HepG2 (cell line): ENCODE measurements around the gene GPLD1. TPM values are rescaled to one million over a fixed set of nuclear protein-coding genes. Genes with fewer than 3 reads are reported as not detected.

ENCODE experiments used
- AGO1 ChIP-seq: fragments of 200-400 bp; formaldehyde crosslinking; IDR thresholded peaks from 2 replicates; pipeline ENCODE4 v1.6.1; 2017; ENCODE audit warnings: mild to moderate bottlenecking, low read depth, low read length, moderate library complexity; ENCODE audit not compliant: poor library complexity, severe bottlenecking
- ATAD3A ChIP-seq: sonication (generic); formaldehyde crosslinking; IDR thresholded peaks from 2 replicates; pipeline ENCODE4 v1.4.0; 2020; ENCODE audit warnings: missing genetic modification reagents
- CBX1 ChIP-seq: IDR thresholded peaks from one replicate; pipeline ENCODE4 v1.6.1; 2016; ENCODE audit warnings: antibody characterized with exemption, low read depth
- CCDC6 ChIP-seq: sonication (generic); formaldehyde crosslinking; IDR thresholded peaks from 2 replicates; pipeline ENCODE4 v1.8.1; 2022; ENCODE audit warnings: mild to moderate bottlenecking, missing genetic modification reagents, moderate library complexity
- CENPX ChIP-seq: sonication (generic); formaldehyde crosslinking; IDR thresholded peaks from 2 replicates; pipeline ENCODE4 v1.9.0; 2021; ENCODE audit warnings: mild to moderate bottlenecking, missing genetic modification reagents, moderate library complexity
- LBX2 ChIP-seq: sonication (generic); formaldehyde crosslinking; IDR thresholded peaks from 2 replicates; pipeline ENCODE4 v1.5.0; 2020; ENCODE audit warnings: missing genetic modification reagents, mild to moderate bottlenecking, borderline replicate concordance
- MAF1 ChIP-seq: sonication (generic); formaldehyde crosslinking; IDR thresholded peaks from 2 replicates; pipeline ENCODE4 v1.5.0; 2020; ENCODE audit warnings: missing genetic modification reagents, borderline replicate concordance
- MAFF ChIP-seq: IDR thresholded peaks from 2 replicates; pipeline ENCODE4 v1.6.1; 2011; ENCODE audit warnings: low read depth, low read length, improper control_type of control experiment
- MIER3 ChIP-seq: IDR thresholded peaks from 2 replicates; pipeline ENCODE4 v1.6.1; 2016; ENCODE audit warnings: missing compliant biosample characterization, borderline replicate concordance
- MTERF4 ChIP-seq: sonication (generic); formaldehyde crosslinking; IDR thresholded peaks from 2 replicates; pipeline ENCODE4 v1.8.0; 2023; ENCODE audit warnings: mild to moderate bottlenecking, missing genetic modification reagents
- PCBP2 ChIP-seq: fragments of 200-400 bp; formaldehyde crosslinking; optimal IDR thresholded peaks from 2 replicates; pipeline ENCODE3; 2018; ENCODE audit warnings: low read length, low read depth; ENCODE audit not compliant: poor library complexity, severe bottlenecking
- RAD51 ChIP-seq: fragments of 450-650 bp; IDR thresholded peaks from 2 replicates; pipeline ENCODE4 v1.6.1; 2016; ENCODE audit warnings: borderline replicate concordance
- REST ChIP-seq, 2 experiments: IDR thresholded peaks; 2 replicates each; pipeline ENCODE4 v1.6.1; 2011 to 2012; ENCODE audit warnings: low read length in 2 of 2, borderline replicate concordance in 1 of 2, low read depth in 1 of 2, mild to moderate bottlenecking in 1 of 2, moderate library complexity in 1 of 2
- SMARCC2 ChIP-seq: fragments of 450-650 bp; IDR thresholded peaks from 2 replicates; pipeline ENCODE4 v1.6.1; 2017; ENCODE audit warnings: antibody characterized with exemption, mild to moderate bottlenecking
- SNRNP70 ChIP-seq: fragments of 200-400 bp; formaldehyde crosslinking; IDR thresholded peaks from 2 replicates; pipeline ENCODE4 v1.6.1; 2017; ENCODE audit warnings: mild to moderate bottlenecking, low read depth, low read length, moderate library complexity
- SPEN ChIP-seq: sonication (generic); formaldehyde crosslinking; IDR thresholded peaks from 2 replicates; pipeline ENCODE4 v1.5.1; 2020; ENCODE audit warnings: low read depth, mild to moderate bottlenecking, missing genetic modification reagents
- TAF15 ChIP-seq: fragments of 200-400 bp; formaldehyde crosslinking; IDR thresholded peaks from one replicate; pipeline ENCODE4 v1.6.1; 2018; ENCODE audit warnings: mild to moderate bottlenecking, low read depth, low read length; ENCODE audit not compliant: poor library complexity, severe bottlenecking
- ZBTB44 ChIP-seq: sonication (generic); formaldehyde crosslinking; IDR thresholded peaks from 2 replicates; pipeline ENCODE4 v1.4.0; 2020; ENCODE audit warnings: missing genetic modification reagents
- ZNF136 ChIP-seq: sonication (generic); formaldehyde crosslinking; IDR thresholded peaks from 2 replicates; pipeline ENCODE4 v1.8.1; 2022; ENCODE audit warnings: low read depth, mild to moderate bottlenecking, moderate library complexity, missing genetic modification reagents
- ZNF446 ChIP-seq: sonication (generic); formaldehyde crosslinking; IDR thresholded peaks from 2 replicates; pipeline ENCODE4 v1.5.0; 2020; ENCODE audit warnings: mild to moderate bottlenecking, missing genetic modification reagents
- ZNF501 ChIP-seq: sonication (generic); formaldehyde crosslinking; IDR thresholded peaks from 2 replicates; pipeline ENCODE4 v1.5.1; 2020; ENCODE audit warnings: mild to moderate bottlenecking, moderate library complexity, missing genetic modification reagents
- ZNF605 ChIP-seq: sonication (generic); formaldehyde crosslinking; IDR thresholded peaks from 2 replicates; pipeline ENCODE4 v1.8.0; 2022; ENCODE audit warnings: mild to moderate bottlenecking, missing genetic modification reagents
- ZNF7 ChIP-seq: IDR thresholded peaks from 2 replicates; pipeline ENCODE4 v1.6.1; 2016; ENCODE audit warnings: missing biosample characterization, missing genetic modification reagents
- polyA plus RNA-seq, 8 experiments: library from polyadenylated mRNA; depleted of rRNA in 3 of 8; stranded (reverse) in 7 of 8; unstranded in 1 of 8; fragments of >200 nt; fragmentation: Illumina TruSeq in 4 of 8; extraction: Trizol in 4 of 8; gene quantifications; 2 replicates each; pipeline versions ENCODE4 v1.2.1 to v1.2.3, GENCODE V29; 2011 to 2016; ENCODE audit warnings: low read depth in 4 of 8, missing spikeins in 1 of 8, mixed read lengths in 1 of 8; ENCODE audit not compliant: insufficient read depth in 1 of 8
- total RNA-seq, 5 experiments: library from RNA; depleted of rRNA; stranded (reverse); fragments of >200 nt; fragmentation: Illumina TruSeq; extraction: Trizol; gene quantifications; 2 replicates each; pipeline ENCODE4 v1.2.3, GENCODE V29; 2016; ENCODE audit warnings: low read depth in 1 of 5

Gene GPLD1
- total and polyA plus RNA-seq, 2 of the 13 experiments (the other 11 are each of a cell fraction or from before 2014, with no cell fraction given), result 6.2 to 7.6 TPM

- TF ChIP-seq MTERF4 (CRISPR knock-in tag), result no peak
- no peak for TF ChIP-seq ZBTB44 (CRISPR knock-in tag)
- TF ChIP-seq ZNF7 (CRISPR knock-in tag), result no peak
- TF ChIP-seq RAD51, result no peak
- no peak; the same call in 1 of the 2 replicates for TF ChIP-seq ZNF136 (CRISPR knock-in tag)
- TF ChIP-seq LBX2 (CRISPR knock-in tag), result peak; percentile 52; the same call in 1 of the 2 replicates
- TF ChIP-seq ZNF446 (CRISPR knock-in tag), result no peak
- TF ChIP-seq MIER3, result 0 out of 2 replicates have a peak, but pooled peaks have one; percentile 30
- peak; percentile 31 for TF ChIP-seq CBX1
- TF ChIP-seq SNRNP70, result no peak
- no peak for TF ChIP-seq MAFF
- no peak for TF ChIP-seq REST (IDR thresholded peaks at IDR 0.05; ENCODE audit: borderline replicate concordance in 1 of 2, low read depth in 1 of 2, low read length in 2 of 2)
- TF ChIP-seq CENPX, result no peak
- TF ChIP-seq SPEN (CRISPR knock-in tag), result peak; percentile 92
- TF ChIP-seq ZNF501 (CRISPR knock-in tag), result peak; percentile 7
- TF ChIP-seq MAF1, result peak; percentile 84; the same call in 1 of the 2 replicates
- TF ChIP-seq PCBP2, result no peak
- TF ChIP-seq AGO1, result peak; percentile 16
- peak; percentile 88 for TF ChIP-seq TAF15
- no peak for TF ChIP-seq SMARCC2
- TF ChIP-seq ATAD3A (CRISPR knock-in tag), result no peak
- no peak; the same call in 1 of the 2 replicates for TF ChIP-seq ZNF605 (CRISPR knock-in tag)
- peak; percentile 98 for TF ChIP-seq CCDC6 (CRISPR knock-in tag)
Observed at GRCh38 chr6:24494821-24495795, 5.7 kb upstream of the GPLD1 start, which contains the start of gene ALDH5A1 (continued).
